ENCODE data around the gene KRT77. TPM values are rescaled to one million over a fixed set of nuclear protein-coding genes. Genes with fewer than 3 reads are reported as not detected.

Gene KRT77
- total RNA-seq, 2 donors from 2014 or later, result not detected

DNA sequence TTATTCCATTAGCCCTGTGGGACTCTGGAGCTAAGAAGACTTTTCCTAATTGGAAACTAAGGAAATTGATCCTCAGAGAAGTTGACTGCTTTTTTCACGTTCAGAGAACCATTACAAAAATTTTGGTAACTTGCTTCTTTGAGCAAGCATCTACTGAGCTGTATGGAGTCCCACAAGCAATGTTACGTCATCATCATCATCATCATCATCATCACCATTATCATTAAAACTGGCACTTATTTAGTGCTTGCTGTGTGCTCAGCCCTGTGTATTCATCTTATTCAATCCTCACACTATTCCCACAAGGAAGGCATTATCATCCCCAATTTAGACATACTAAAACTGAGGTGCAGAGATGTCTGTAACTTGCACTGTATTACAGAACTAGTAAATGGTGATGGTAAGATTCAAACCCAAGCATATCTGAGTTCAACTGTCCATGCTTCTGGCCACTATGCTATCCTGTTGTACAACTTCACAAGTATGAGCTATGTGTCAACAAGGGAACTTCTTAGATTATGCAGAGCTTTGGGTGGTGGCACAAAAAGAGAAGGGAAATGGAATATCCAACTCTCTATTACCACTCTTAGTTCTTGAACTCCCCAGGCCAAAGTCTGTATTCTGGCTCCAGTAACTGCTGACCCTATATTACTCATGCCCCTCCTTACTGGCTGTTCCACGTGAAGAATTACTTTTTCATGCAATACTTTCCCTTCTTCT, 29.5 kb downstream of the KRT77 start:
- H3K36me3 ChIP-seq (ENCODE audit: control insufficient read depth, insufficient read depth, low read length), result no peaks in the 10 kb centered on the region
- 80 to 90% methylated on average over 3 of the region's 3 CpGs for WGBS, 2 experiments (ENCODE audit: insufficient coverage in 1 of 2, insufficient read length in 1 of 2)
- Mint-ChIP-seq H3K9me3 (no peaks in the 10 kb centered on the region), H3K27me3 (ENCODE audit: insufficient read depth) (peaks cover 36% of the 10 kb centered on the region), H3K36me3 (ENCODE audit: low read depth) (no peaks in the 10 kb centered on the region), H3K4me1 (no peaks in the 10 kb centered on the region), H3K27ac (no peak overlapping the region), H3K4me3 (no peak overlapping the region)
- TF ChIP-seq, protein P1, sequence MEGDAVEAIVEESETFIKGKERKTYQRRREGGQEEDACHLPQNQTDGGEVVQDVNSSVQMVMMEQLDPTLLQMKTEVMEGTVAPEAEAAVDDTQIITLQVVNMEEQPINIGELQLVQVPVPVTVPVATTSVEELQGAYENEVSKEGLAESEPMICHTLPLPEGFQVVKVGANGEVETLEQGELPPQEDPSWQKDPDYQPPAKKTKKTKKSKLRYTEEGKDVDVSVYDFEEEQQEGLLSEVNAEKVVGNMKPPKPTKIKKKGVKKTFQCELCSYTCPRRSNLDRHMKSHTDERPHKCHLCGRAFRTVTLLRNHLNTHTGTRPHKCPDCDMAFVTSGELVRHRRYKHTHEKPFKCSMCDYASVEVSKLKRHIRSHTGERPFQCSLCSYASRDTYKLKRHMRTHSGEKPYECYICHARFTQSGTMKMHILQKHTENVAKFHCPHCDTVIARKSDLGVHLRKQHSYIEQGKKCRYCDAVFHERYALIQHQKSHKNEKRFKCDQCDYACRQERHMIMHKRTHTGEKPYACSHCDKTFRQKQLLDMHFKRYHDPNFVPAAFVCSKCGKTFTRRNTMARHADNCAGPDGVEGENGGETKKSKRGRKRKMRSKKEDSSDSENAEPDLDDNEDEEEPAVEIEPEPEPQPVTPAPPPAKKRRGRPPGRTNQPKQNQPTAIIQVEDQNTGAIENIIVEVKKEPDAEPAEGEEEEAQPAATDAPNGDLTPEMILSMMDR (conservative IDR thresholded peaks at IDR 0.05), result no peak
- H3K4me1 ChIP-seq (ENCODE audit: control insufficient read depth, insufficient read depth, low read length), result no peaks in the 10 kb centered on the region
- no peak overlapping the region for H3K4me3 ChIP-seq (ENCODE audit: low read length)
- no peak overlapping the region for H3K27ac ChIP-seq (ENCODE audit: low read depth, low read length)
- H3K9ac ChIP-seq (ENCODE audit: extremely low read depth, low read length, poor library complexity, severe bottlenecking), result no peak overlapping the region
- no peaks in the 10 kb centered on the region for H3K9me3 ChIP-seq (ENCODE audit: control insufficient read depth, low read length)
- H3K27me3 ChIP-seq (ENCODE audit: control insufficient read depth, insufficient read depth, low read length, poor library complexity, severe bottlenecking), result peaks cover 75% of the 10 kb centered on the region
- DNase-seq, result no peak

- no peak overlapping the region for H3K4me3 Mint-ChIP-seq
- H3K9me3 ChIP-seq (ENCODE audit: control insufficient read depth, low read length), result no peaks in the 10 kb centered on the region
- peaks cover 34% of the 10 kb centered on the region for H3K27me3 Mint-ChIP-seq (ENCODE audit: insufficient read depth)
- TF ChIP-seq, protein P1 (conservative IDR thresholded peaks at IDR 0.05), result no peak
- H3K9me3 Mint-ChIP-seq, result no peaks in the 10 kb centered on the region
- no peaks in the 10 kb centered on the region for H3K36me3 ChIP-seq (ENCODE audit: control insufficient read depth, insufficient read depth, low read length)
- H3K4me3 ChIP-seq (ENCODE audit: low read length), result no peak overlapping the region
- H3K27me3 ChIP-seq (ENCODE audit: control insufficient read depth, insufficient read depth, low read length, poor library complexity, severe bottlenecking), result peaks cover 72% of the 10 kb centered on the region
- H3K27ac ChIP-seq (ENCODE audit: low read depth, low read length), result no peak overlapping the region
- no peaks in the 10 kb centered on the region for H3K4me1 Mint-ChIP-seq
- H3K4me1 ChIP-seq (ENCODE audit: control insufficient read depth, insufficient read depth, low read length), result no peaks in the 10 kb centered on the region
- no peak for DNase-seq
- H3K27ac Mint-ChIP-seq, result no peak overlapping the region
- WGBS, 2 experiments (ENCODE audit: insufficient coverage in 1 of 2, insufficient read length in 1 of 2), result 73 to 90% methylated on average over 5 of the region's 5 CpGs
- H3K9ac ChIP-seq (ENCODE audit: extremely low read depth, low read length, poor library complexity, severe bottlenecking), result no peak overlapping the region
- H3K36me3 Mint-ChIP-seq (ENCODE audit: low read depth), result no peaks in the 10 kb centered on the region
These were observed 30.1 kb downstream of the KRT77 start for GRCh38 chr12:52673217-52673616.

DNA sequence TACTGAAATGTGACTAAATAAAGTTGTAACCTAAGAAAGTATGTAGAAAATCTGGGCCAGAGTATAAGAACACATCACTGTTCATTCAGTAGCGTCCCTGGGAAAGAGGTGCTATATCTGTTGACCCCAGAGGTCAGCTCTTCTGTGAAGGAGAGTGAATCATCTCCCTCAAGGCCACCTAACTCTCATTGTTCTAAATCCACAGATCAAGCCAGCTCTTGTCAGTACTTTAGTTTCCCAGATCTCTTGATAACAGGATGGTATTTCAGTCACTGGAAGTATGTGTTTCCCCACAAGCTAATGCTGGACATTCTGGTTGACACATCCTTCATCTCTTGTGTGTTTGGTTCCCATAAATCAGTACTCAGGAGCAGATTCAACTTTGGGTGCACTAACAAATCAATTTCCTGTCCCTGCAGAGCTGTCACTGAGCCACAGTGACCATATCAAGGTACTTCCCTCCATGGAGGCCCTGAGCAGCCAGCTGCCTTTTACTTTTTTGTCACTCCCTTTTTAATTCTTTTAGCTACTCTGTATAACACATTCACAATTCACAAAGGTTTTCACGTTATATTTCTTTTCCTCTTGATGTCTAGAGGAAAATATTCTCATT, 30.9 kb downstream of the KRT77 start:
- no peak for DNase-seq
- no peaks in the 10 kb centered on the region for H3K36me3 ChIP-seq (ENCODE audit: control insufficient read depth, insufficient read depth, low read length)
- peaks cover 31% of the 10 kb centered on the region for H3K27me3 Mint-ChIP-seq (ENCODE audit: insufficient read depth)
- no peak overlapping the region for H3K27ac Mint-ChIP-seq
- H3K4me1 Mint-ChIP-seq, result no peaks in the 10 kb centered on the region
- no peaks in the 10 kb centered on the region for H3K9me3 Mint-ChIP-seq
- H3K27ac ChIP-seq (ENCODE audit: low read depth, low read length), result no peak overlapping the region
- TF ChIP-seq, protein P1 (conservative IDR thresholded peaks at IDR 0.05), result no peak
- WGBS, 2 experiments (ENCODE audit: insufficient coverage in 1 of 2, insufficient read length in 1 of 2), result 76 to 81% methylated on average over 2 of the region's 2 CpGs
- H3K9ac ChIP-seq (ENCODE audit: extremely low read depth, low read length, poor library complexity, severe bottlenecking), result no peak overlapping the region
- H3K4me1 ChIP-seq (ENCODE audit: control insufficient read depth, insufficient read depth, low read length), result no peaks in the 10 kb centered on the region
- H3K9me3 ChIP-seq (ENCODE audit: control insufficient read depth, low read length), result no peaks in the 10 kb centered on the region
- no peak overlapping the region for H3K4me3 ChIP-seq (ENCODE audit: low read length)
- peaks cover 65% of the 10 kb centered on the region for H3K27me3 ChIP-seq (ENCODE audit: control insufficient read depth, insufficient read depth, low read length, poor library complexity, severe bottlenecking)
- H3K36me3 Mint-ChIP-seq (ENCODE audit: low read depth), result no peaks in the 10 kb centered on the region
- H3K4me3 Mint-ChIP-seq, result no peak overlapping the region
